Measurements from ENCODE around the gene TMOD3. TPM values are rescaled to one million over a fixed set of nuclear protein-coding genes. Genes with fewer than 3 reads are reported as not detected.

Gene TMOD3
- total RNA-seq, 5 donors from 2014 or later (not counting 1 experiment from before 2014, with no cell fraction given) = 47.2 to 55.8 (median 53.4) TPM

GRCh38 chr15:51802593-51802992 lies 26.9 kb upstream of the TMOD3 start:
- Mint-ChIP-seq H3K4me3 (no peak overlapping the region), H3K36me3 (peaks cover 54% of the 10 kb centered on the region), H3K27ac (no peak overlapping the region), H3K9me3 (no peaks in the 10 kb centered on the region), H3K27me3 (no peaks in the 10 kb centered on the region), H3K4me1 (no peaks in the 10 kb centered on the region)
- Histone ChIP-seq H3K27me3 (replicated peaks in 1 of 2; ENCODE audit: control insufficient read depth in 2 of 2, extremely low read depth in 1 of 2, insufficient read depth in 2 of 2, low read length in 1 of 2) (no peaks in the 10 kb centered on the region), H3K27ac (ENCODE audit: low read length) (no peak overlapping the region), H3K4me3 (ENCODE audit: control insufficient read depth in 1 of 2, extremely low read depth in 1 of 2, low read length in 1 of 2) (no peak overlapping the region), H3K9me3 (no peaks in the 10 kb centered on the region), H3K4me1 (ENCODE audit: control insufficient read depth in 1 of 2, extremely low read depth in 1 of 2, insufficient read depth in 2 of 2, low read length in 2 of 2) (no peaks in the 10 kb centered on the region), H3K36me3 (ENCODE audit: control insufficient read depth in 2 of 2, extremely low read depth in 1 of 2, insufficient read depth in 1 of 2, low read length in 1 of 2) (peaks cover 8 to 35% of the 10 kb centered on the region in 2 donors)
- ATAC-seq (replicated peaks in 1 of 4) (no peak), DNase-seq (no peak)
- 90% methylated on average over 2 of the region's 5 CpGs for WGBS (ENCODE audit: insufficient coverage)
- ChIA-PET CTCF (no interaction called here), POLR2A (no interaction called here)

GRCh38 chr15:51803965-51804364 lies 25.5 kb upstream of the TMOD3 start:
- ATAC-seq (replicated peaks in 1 of 4) (no peak), DNase-seq (no peak)
- Histone ChIP-seq H3K27ac (ENCODE audit: low read length) (no peak overlapping the region), H3K36me3 (ENCODE audit: control insufficient read depth in 2 of 2, extremely low read depth in 1 of 2, insufficient read depth in 1 of 2, low read length in 1 of 2) (peaks cover 7 to 34% of the 10 kb centered on the region in 2 donors), H3K27me3 (replicated peaks in 1 of 2; ENCODE audit: control insufficient read depth in 2 of 2, extremely low read depth in 1 of 2, insufficient read depth in 2 of 2, low read length in 1 of 2) (no peaks in the 10 kb centered on the region), H3K4me1 (ENCODE audit: control insufficient read depth in 1 of 2, extremely low read depth in 1 of 2, insufficient read depth in 2 of 2, low read length in 2 of 2) (no peaks in the 10 kb centered on the region), H3K9me3 (no peaks in the 10 kb centered on the region), H3K4me3 (ENCODE audit: control insufficient read depth in 1 of 2, extremely low read depth in 1 of 2, low read length in 1 of 2) (no peak overlapping the region)
- ChIA-PET POLR2A (interaction anchor here in 1 of 2 donors (0.6 kb wide), 1 partner anchor 81 kb away, joined by 3 read pairs; no protein-coding TSS in a partner anchor), CTCF (interaction anchor here in 1 of 2 donors (0.6 kb wide), 1 partner anchor 25 kb away, joined by 4 read pairs; no protein-coding TSS in a partner anchor)
- no peaks in the 10 kb centered on the region for H3K4me1 Mint-ChIP-seq
- H3K36me3 Mint-ChIP-seq = peaks cover 53% of the 10 kb centered on the region
- H3K4me3 Mint-ChIP-seq = no peak overlapping the region
- WGBS (ENCODE audit: insufficient coverage) = no CpG with 5 or more reads among the region's 2 CpGs
- no peaks in the 10 kb centered on the region for H3K9me3 Mint-ChIP-seq
- no peak overlapping the region for H3K27ac Mint-ChIP-seq
- H3K27me3 Mint-ChIP-seq = no peaks in the 10 kb centered on the region

- H3K36me3 ChIP-seq (ENCODE audit: control insufficient read depth in 2 of 2, extremely low read depth in 1 of 2, insufficient read depth in 1 of 2, low read length in 1 of 2) = peaks cover 5 to 23% of the 10 kb centered on the region in 2 donors
- no peak overlapping the region for H3K4me3 ChIP-seq (ENCODE audit: control insufficient read depth in 1 of 2, extremely low read depth in 1 of 2, low read length in 1 of 2)
- no peak overlapping the region for H3K27ac ChIP-seq (ENCODE audit: low read length)
- 88% methylated on average over 1 of the region's 2 CpGs for WGBS (ENCODE audit: insufficient coverage)
- no peaks in the 10 kb centered on the region for H3K4me1 ChIP-seq (ENCODE audit: control insufficient read depth in 1 of 2, extremely low read depth in 1 of 2, insufficient read depth in 2 of 2, low read length in 2 of 2)
- ChIA-PET POLR2A (no interaction called here), CTCF (no interaction called here)
- no peak for DNase-seq
- H3K27me3 Mint-ChIP-seq = no peaks in the 10 kb centered on the region
- H3K9me3 Mint-ChIP-seq = no peaks in the 10 kb centered on the region
- no peaks in the 10 kb centered on the region for H3K9me3 ChIP-seq
- peaks cover 43% of the 10 kb centered on the region for H3K36me3 Mint-ChIP-seq
- no peak overlapping the region for H3K4me3 Mint-ChIP-seq
- no peaks in the 10 kb centered on the region for H3K27me3 ChIP-seq (replicated peaks in 1 of 2; ENCODE audit: control insufficient read depth in 2 of 2, extremely low read depth in 1 of 2, insufficient read depth in 2 of 2, low read length in 1 of 2)
- ATAC-seq (replicated peaks in 1 of 4) = no peak
- no peak overlapping the region for H3K27ac Mint-ChIP-seq
- no peaks in the 10 kb centered on the region for H3K4me1 Mint-ChIP-seq
Observed at GRCh38 chr15:51806123-51806522, 23.3 kb upstream of the TMOD3 start.

- Histone ChIP-seq H3K4me1 (ENCODE audit: control insufficient read depth in 1 of 2, extremely low read depth in 1 of 2, insufficient read depth in 2 of 2, low read length in 2 of 2) (no peaks in the 10 kb centered on the region), H3K27me3 (replicated peaks in 1 of 2; ENCODE audit: control insufficient read depth in 2 of 2, extremely low read depth in 1 of 2, insufficient read depth in 2 of 2, low read length in 1 of 2) (no peaks in the 10 kb centered on the region), H3K4me3 (ENCODE audit: control insufficient read depth in 1 of 2, extremely low read depth in 1 of 2, low read length in 1 of 2) (no peak overlapping the region), H3K9me3 (no peaks in the 10 kb centered on the region), H3K36me3 (ENCODE audit: control insufficient read depth in 2 of 2, extremely low read depth in 1 of 2, insufficient read depth in 1 of 2, low read length in 1 of 2) (peaks cover 8 to 23% of the 10 kb centered on the region in 2 donors), H3K27ac (ENCODE audit: low read length) (no peak overlapping the region)
- ChIA-PET CTCF (interaction anchor here in 1 of 2 donors (0.6 kb wide), 1 partner anchor 34 kb away, joined by 3 read pairs; no protein-coding TSS in a partner anchor), POLR2A (no interaction called here)
- WGBS (ENCODE audit: insufficient coverage) = no CpG with 5 or more reads among the region's 1 CpG
- no peaks in the 10 kb centered on the region for H3K9me3 Mint-ChIP-seq
- H3K4me3 Mint-ChIP-seq = no peak overlapping the region
- no peak overlapping the region for H3K27ac Mint-ChIP-seq
- H3K4me1 Mint-ChIP-seq = no peaks in the 10 kb centered on the region
- no peaks in the 10 kb centered on the region for H3K27me3 Mint-ChIP-seq
- peaks cover 44% of the 10 kb centered on the region for H3K36me3 Mint-ChIP-seq
- ATAC-seq (replicated peaks in 1 of 4) = no peak
- DNase-seq = no peak
Observed at GRCh38 chr15:51809457-51809856, 20.0 kb upstream of the TMOD3 start.

GRCh38 chr15:51812598-51812997 lies 16.9 kb upstream of the TMOD3 start:
- no peaks in the 10 kb centered on the region for H3K9me3 ChIP-seq
- Mint-ChIP-seq H3K27ac (no peak overlapping the region), H3K9me3 (no peaks in the 10 kb centered on the region), H3K36me3 (peaks cover 34% of the 10 kb centered on the region), H3K27me3 (no peaks in the 10 kb centered on the region), H3K4me1 (no peaks in the 10 kb centered on the region), H3K4me3 (no peak overlapping the region)
- no peak for ATAC-seq (replicated peaks in 1 of 4)
- no peaks in the 10 kb centered on the region for H3K4me1 ChIP-seq (ENCODE audit: control insufficient read depth in 1 of 2, extremely low read depth in 1 of 2, insufficient read depth in 2 of 2, low read length in 2 of 2)
- WGBS (ENCODE audit: insufficient coverage) = no CpG with 5 or more reads among the region's 2 CpGs
- POLR2A ChIA-PET = no interaction called here
- no peak overlapping the region for H3K27ac ChIP-seq (ENCODE audit: low read length)
- peaks cover 3 to 8% of the 10 kb centered on the region in 2 donors for H3K36me3 ChIP-seq (ENCODE audit: control insufficient read depth in 2 of 2, extremely low read depth in 1 of 2, insufficient read depth in 1 of 2, low read length in 1 of 2)
- CTCF ChIA-PET = no interaction called here
- no peak overlapping the region for H3K4me3 ChIP-seq (ENCODE audit: control insufficient read depth in 1 of 2, extremely low read depth in 1 of 2, low read length in 1 of 2)
- DNase-seq = no peak
- H3K27me3 ChIP-seq (replicated peaks in 1 of 2; ENCODE audit: control insufficient read depth in 2 of 2, extremely low read depth in 1 of 2, insufficient read depth in 2 of 2, low read length in 1 of 2) = no peaks in the 10 kb centered on the region

GRCh38 chr15:51814606-51815005 lies 14.8 kb upstream of the TMOD3 start:
- ChIA-PET CTCF (no interaction called here), POLR2A (no interaction called here)
- peaks cover 0 to 10% (median 1%) of the 10 kb centered on the region in 3 donors for H3K9me3 Mint-ChIP-seq
- no peaks in the 10 kb centered on the region for H3K27me3 Mint-ChIP-seq
- peaks cover 0 to 3% of the 10 kb centered on the region in 2 donors for H3K36me3 ChIP-seq (ENCODE audit: control insufficient read depth in 2 of 2, extremely low read depth in 1 of 2, insufficient read depth in 1 of 2, low read length in 1 of 2)
- ATAC-seq (replicated peaks in 1 of 4) (no peak), DNase-seq (no peak)
- no peaks in the 10 kb centered on the region for H3K4me1 Mint-ChIP-seq
- no peak overlapping the region for H3K4me3 Mint-ChIP-seq
- no peak overlapping the region for H3K27ac Mint-ChIP-seq
- no peaks in the 10 kb centered on the region for H3K4me1 ChIP-seq (ENCODE audit: control insufficient read depth in 1 of 2, extremely low read depth in 1 of 2, insufficient read depth in 2 of 2, low read length in 2 of 2)
- H3K27me3 ChIP-seq (replicated peaks in 1 of 2; ENCODE audit: control insufficient read depth in 2 of 2, extremely low read depth in 1 of 2, insufficient read depth in 2 of 2, low read length in 1 of 2) = no peaks in the 10 kb centered on the region
- no peak overlapping the region for H3K27ac ChIP-seq (ENCODE audit: low read length)
- H3K9me3 ChIP-seq = no peaks in the 10 kb centered on the region
- no CpG with 5 or more reads among the region's 3 CpGs for WGBS (ENCODE audit: insufficient coverage)
- peaks cover 35% of the 10 kb centered on the region for H3K36me3 Mint-ChIP-seq
- no peak overlapping the region for H3K4me3 ChIP-seq (ENCODE audit: control insufficient read depth in 1 of 2, extremely low read depth in 1 of 2, low read length in 1 of 2)

- Mint-ChIP-seq H3K27ac (no peak overlapping the region), H3K27me3 (no peaks in the 10 kb centered on the region), H3K36me3 (peaks cover 39% of the 10 kb centered on the region), H3K9me3 (peaks cover 13 to 20% (median 19%) of the 10 kb centered on the region in 3 donors), H3K4me1 (no peaks in the 10 kb centered on the region), H3K4me3 (no peak overlapping the region)
- H3K27ac ChIP-seq (ENCODE audit: low read length) = no peak overlapping the region
- ChIA-PET POLR2A (no interaction called here), CTCF (no interaction called here)
- H3K4me1 ChIP-seq (ENCODE audit: control insufficient read depth in 1 of 2, extremely low read depth in 1 of 2, insufficient read depth in 2 of 2, low read length in 2 of 2) = no peaks in the 10 kb centered on the region
- ATAC-seq (replicated peaks in 1 of 4) = no peak
- no peak overlapping the region for H3K4me3 ChIP-seq (ENCODE audit: control insufficient read depth in 1 of 2, extremely low read depth in 1 of 2, low read length in 1 of 2)
- DNase-seq = no peak
- H3K36me3 ChIP-seq (ENCODE audit: control insufficient read depth in 2 of 2, extremely low read depth in 1 of 2, insufficient read depth in 1 of 2, low read length in 1 of 2) = peaks cover 0 to 3% of the 10 kb centered on the region in 2 donors
- H3K9me3 ChIP-seq = peaks cover 3% of the 10 kb centered on the region
- no peaks in the 10 kb centered on the region for H3K27me3 ChIP-seq (replicated peaks in 1 of 2; ENCODE audit: control insufficient read depth in 2 of 2, extremely low read depth in 1 of 2, insufficient read depth in 2 of 2, low read length in 1 of 2)
Observed at GRCh38 chr15:51816611-51817010, 12.8 kb upstream of the TMOD3 start.
